Activated CD4-positive, alpha-beta memory T cell treated with anti-CD3 and anti-CD28 coated beads for 36 hours (primary cell): ENCODE results near the gene SEL1L3. TPM values are rescaled to one million over a fixed set of nuclear protein-coding genes. Genes with fewer than 3 reads are reported as not detected.

ENCODE experiments used
- CTCF ChIA-PET: fragments of 350-600 bp; sonication (Branson Sonifier 250); formaldehyde crosslinking; loops from one replicate; lab custom pipeline; 2021; ENCODE audit warnings: antibody characterized with exemption, inconsistent platforms; lab: Charles Lee
- POLR2A ChIA-PET: fragments of 350-600 bp; sonication (Branson Sonifier 250); formaldehyde crosslinking; loops from one replicate; lab custom pipeline; 2021; ENCODE audit warnings: antibody characterized with exemption; lab: Charles Lee
- DNase-seq: peaks from one replicate; pipeline ENCODE4 v3.0.0-alpha.2; 2020
- H3K27ac Mint-ChIP-seq: one replicate; pipeline ENCODE4 v1.8.0; 2021; ENCODE audit warnings: mixed read lengths
- H3K27me3 Mint-ChIP-seq: one replicate; pipeline ENCODE4 v1.8.0; 2021; ENCODE audit warnings: mixed read lengths
- H3K36me3 Mint-ChIP-seq: one replicate; pipeline ENCODE4 v1.8.0; 2021; ENCODE audit warnings: mixed read lengths
- H3K4me1 Mint-ChIP-seq: one replicate; pipeline ENCODE4 v1.8.0; 2021; ENCODE audit warnings: low read depth, mixed read lengths
- H3K4me3 Mint-ChIP-seq: one replicate; pipeline ENCODE4 v1.8.0; 2021; ENCODE audit warnings: mild to moderate bottlenecking, mixed read lengths
- H3K9me3 Mint-ChIP-seq: one replicate; pipeline ENCODE4 v1.8.0; 2021; ENCODE audit warnings: mixed read lengths
- intact Hi-C: fragments of 100-400 bp; cut with micrococcal nuclease; formaldehyde crosslinking; loops from one replicate; pipeline ENCODE4 v1.15.1; 2023
- total RNA-seq, 2 experiments: library from RNA; stranded (reverse); gene quantifications; one replicate each; pipeline ENCODE4 v1.2.3, GENCODE V29; 2021

SEL1L3 gene
- total RNA-seq, 2 experiments from 2014 or later, result 67.1 to 67.7 TPM

- CTCF ChIA-PET, result no interaction called here
- Mint-ChIP-seq H3K27ac (no peak overlapping the region), H3K27me3 (no peaks in the 10 kb centered on the region), H3K4me1 (no peaks in the 10 kb centered on the region), H3K9me3 (no peaks in the 10 kb centered on the region), H3K36me3 (no peaks in the 10 kb centered on the region), H3K4me3 (no peak overlapping the region)
- POLR2A ChIA-PET, result no interaction called here
- DNase-seq, result no peak
- intact Hi-C loops, result no loop called here
These were observed 28.0 kb upstream of the SEL1L3 start for GRCh38 chr4:25890571-25891485.

- H3K4me3 Mint-ChIP-seq, result no peak overlapping the region
- H3K4me1 Mint-ChIP-seq, result no peaks in the 10 kb centered on the region
- DNase-seq, result no peak
- ChIA-PET POLR2A (no interaction called here), CTCF (no interaction called here)
- no peak overlapping the region for H3K27ac Mint-ChIP-seq
- H3K9me3 Mint-ChIP-seq, result no peaks in the 10 kb centered on the region
- intact Hi-C loops, result no loop called here
- no peaks in the 10 kb centered on the region for H3K27me3 Mint-ChIP-seq
- no peaks in the 10 kb centered on the region for H3K36me3 Mint-ChIP-seq
These were observed 27.1 kb upstream of the SEL1L3 start for GRCh38 chr4:25889589-25890503.

DNA sequence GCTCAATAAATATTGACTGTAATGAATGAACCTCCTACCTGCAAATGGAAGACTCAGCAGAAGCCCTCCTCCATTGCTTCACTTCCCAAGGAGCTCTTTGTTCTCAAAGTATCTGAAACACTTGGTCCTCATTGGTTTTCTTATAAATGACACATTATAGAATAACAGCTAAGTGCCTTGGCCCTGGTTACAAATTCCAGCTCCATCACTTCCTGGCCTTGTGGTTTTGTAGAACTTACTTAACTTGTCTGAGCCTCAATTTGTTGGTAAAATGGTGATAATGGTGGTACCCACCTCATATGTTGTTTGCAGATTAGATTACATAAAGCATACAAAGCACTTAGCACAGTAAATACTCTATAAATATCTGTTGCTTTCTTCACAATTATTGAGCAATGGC lies 26.0 kb upstream of the SEL1L3 start:
- POLR2A ChIA-PET, result interaction anchor here (0.6 kb wide), 1 partner anchor 176 kb away, joined by 3 read pairs; no protein-coding TSS in a partner anchor

DNA sequence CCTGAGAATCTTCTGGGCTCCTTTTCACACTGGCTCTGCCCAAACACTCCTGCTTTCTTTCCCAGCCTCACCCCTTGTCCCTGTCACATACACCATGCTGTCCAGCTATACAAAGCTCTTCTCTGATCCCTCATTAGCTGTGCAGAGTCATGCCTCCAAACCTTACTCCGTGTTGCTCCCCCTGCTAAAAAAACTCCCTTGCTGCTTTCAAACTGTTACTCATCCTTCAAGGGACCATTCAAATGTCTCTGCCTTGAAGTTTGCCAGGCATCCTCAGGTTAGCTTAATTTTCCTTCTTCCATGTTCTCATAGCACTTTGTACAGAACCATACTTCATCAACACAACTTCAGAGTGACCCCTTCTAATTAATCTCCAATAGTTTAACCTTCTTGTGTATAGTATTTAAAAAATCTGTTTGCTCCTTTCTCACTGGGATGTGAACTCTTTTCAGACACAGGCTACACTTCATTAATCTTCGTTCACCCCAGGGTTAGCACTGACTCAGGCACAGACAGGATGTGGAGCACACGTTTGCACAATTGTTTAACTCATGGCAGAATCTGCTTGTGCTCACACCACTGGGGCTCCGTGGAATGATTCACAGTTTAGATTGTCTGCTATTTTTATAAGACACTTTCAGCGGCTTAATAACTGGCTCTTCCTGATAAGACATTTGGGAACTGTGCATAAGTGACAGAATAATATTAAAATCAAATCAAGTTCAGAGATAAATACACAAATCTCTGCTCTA lies 21.4 kb upstream of the SEL1L3 start:
- ChIA-PET CTCF (no interaction called here), POLR2A (no interaction called here)
- Mint-ChIP-seq H3K36me3 (peaks cover 4% of the 10 kb centered on the region), H3K9me3 (no peaks in the 10 kb centered on the region), H3K27ac (no peak overlapping the region), H3K4me1 (peaks cover 6% of the 10 kb centered on the region), H3K4me3 (no peak overlapping the region), H3K27me3 (no peaks in the 10 kb centered on the region)
- DNase-seq, result no peak
- intact Hi-C loops, result no loop called here

More for the DNA sequence above, 26.0 kb upstream of the SEL1L3 start:
- CTCF ChIA-PET, result no interaction called here
- Mint-ChIP-seq H3K27ac (no peak overlapping the region), H3K4me3 (no peak overlapping the region), H3K9me3 (no peaks in the 10 kb centered on the region), H3K27me3 (no peaks in the 10 kb centered on the region), H3K4me1 (peaks cover 6% of the 10 kb centered on the region), H3K36me3 (no peaks in the 10 kb centered on the region)
- DNase-seq, result no peak
- intact Hi-C loops, result no loop called here

- H3K27me3 Mint-ChIP-seq, result no peaks in the 10 kb centered on the region
- intact Hi-C loops, result no loop called here
- H3K4me3 Mint-ChIP-seq, result no peak overlapping the region
- no peak overlapping the region for H3K27ac Mint-ChIP-seq
- H3K9me3 Mint-ChIP-seq, result no peaks in the 10 kb centered on the region
- no peak for DNase-seq
- H3K4me1 Mint-ChIP-seq, result peaks cover 6% of the 10 kb centered on the region
- H3K36me3 Mint-ChIP-seq, result peaks cover 4% of the 10 kb centered on the region
- ChIA-PET POLR2A (no interaction called here), CTCF (interaction anchor here (1.3 kb wide), 1 partner anchor 19 kb away, joined by 5 read pairs; no protein-coding TSS in a partner anchor)
These were observed 20.8 kb upstream of the SEL1L3 start for GRCh38 chr4:25883565-25883964.

DNA sequence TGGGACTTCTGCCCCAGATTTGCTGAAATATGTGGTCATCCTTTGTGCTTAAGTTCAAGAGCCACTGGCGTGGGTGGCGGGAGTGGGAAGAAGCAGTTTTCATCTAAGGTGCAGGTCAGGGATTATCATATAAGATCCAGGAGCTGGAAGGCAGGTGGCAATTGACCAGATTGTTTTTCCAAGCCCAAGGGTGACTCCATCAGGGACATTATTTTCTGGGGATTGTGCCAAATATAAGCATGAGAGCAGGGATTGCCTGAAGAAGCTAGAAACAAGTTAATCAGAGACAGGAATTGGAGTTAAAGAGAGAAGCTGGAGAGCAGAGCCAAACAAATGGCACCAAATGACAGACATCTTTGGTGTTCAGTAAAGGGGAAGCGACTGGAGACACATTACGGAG lies 19.4 kb upstream of the SEL1L3 start:
- peaks cover 6% of the 10 kb centered on the region for H3K4me1 Mint-ChIP-seq
- POLR2A ChIA-PET, result no interaction called here
- DNase-seq, result no peak
- H3K27ac Mint-ChIP-seq, result no peak overlapping the region
- intact Hi-C loops, result no loop called here
- H3K36me3 Mint-ChIP-seq, result peaks cover 4% of the 10 kb centered on the region
- CTCF ChIA-PET, result no interaction called here
- no peak overlapping the region for H3K4me3 Mint-ChIP-seq
- no peaks in the 10 kb centered on the region for H3K9me3 Mint-ChIP-seq
- no peaks in the 10 kb centered on the region for H3K27me3 Mint-ChIP-seq

DNA sequence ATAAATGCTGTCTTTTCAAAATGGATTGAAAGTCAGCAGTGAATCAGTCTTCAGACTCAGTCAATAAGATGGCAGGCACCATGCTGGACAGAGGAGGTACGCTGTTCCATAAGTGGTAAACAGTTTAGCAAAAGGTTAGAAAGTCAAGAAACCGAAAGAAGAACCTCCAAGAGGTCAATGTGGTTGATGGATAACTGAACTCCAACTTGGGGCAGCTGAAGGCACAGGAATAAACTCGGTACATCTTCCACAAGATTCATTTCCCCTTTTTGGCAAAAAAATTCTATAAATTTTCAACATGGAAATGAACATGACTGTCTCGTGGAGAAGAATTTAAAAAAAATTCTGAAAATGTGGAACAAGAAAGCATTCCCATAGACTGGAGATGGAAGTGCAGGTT lies 18.4 kb upstream of the SEL1L3 start:
- no peak for DNase-seq
- Mint-ChIP-seq H3K27ac (no peak overlapping the region), H3K4me3 (no peak overlapping the region), H3K9me3 (no peaks in the 10 kb centered on the region), H3K4me1 (peaks cover 6% of the 10 kb centered on the region), H3K27me3 (no peaks in the 10 kb centered on the region), H3K36me3 (peaks cover 4% of the 10 kb centered on the region)
- intact Hi-C loops, result no loop called here
- POLR2A ChIA-PET, result no interaction called here
- CTCF ChIA-PET, result no interaction called here

DNA sequence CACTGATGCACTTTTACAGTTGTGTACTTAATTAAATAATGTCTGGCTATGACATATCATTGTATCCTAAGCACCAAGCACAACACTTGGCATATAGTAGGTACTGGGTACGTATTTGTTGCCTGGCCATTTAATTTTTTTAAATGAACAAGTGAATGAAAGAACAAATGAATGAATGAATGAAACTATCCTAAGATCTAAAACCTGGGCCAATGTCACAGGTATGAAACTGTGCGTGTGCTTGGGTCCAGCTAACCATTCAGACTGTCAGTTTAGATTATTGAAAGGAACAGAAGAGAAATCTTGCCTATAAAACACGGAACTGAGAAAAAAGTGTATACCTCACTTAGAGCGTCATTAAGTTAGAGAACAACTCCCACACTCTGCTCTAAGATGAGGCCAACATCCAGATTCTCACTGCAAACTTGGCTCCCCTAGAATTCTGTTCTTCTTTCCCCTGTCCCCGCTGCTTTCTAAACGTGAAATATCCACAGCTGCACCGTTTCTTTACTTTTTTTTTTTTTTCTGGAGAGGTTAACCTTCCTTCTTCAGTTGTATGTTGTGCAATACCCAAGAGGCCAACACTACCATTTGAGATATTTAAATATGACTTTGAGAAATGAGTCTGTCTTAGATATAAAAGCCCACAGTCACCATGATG lies 17.3 kb upstream of the SEL1L3 start:
- H3K27me3 Mint-ChIP-seq, result no peaks in the 10 kb centered on the region
- DNase-seq, result no peak
- ChIA-PET POLR2A (no interaction called here), CTCF (no interaction called here)
- H3K27ac Mint-ChIP-seq, result no peak overlapping the region
- intact Hi-C loops, result no loop called here
- peaks cover 4% of the 10 kb centered on the region for H3K36me3 Mint-ChIP-seq
- no peaks in the 10 kb centered on the region for H3K9me3 Mint-ChIP-seq
- no peak overlapping the region for H3K4me3 Mint-ChIP-seq
- peaks cover 6% of the 10 kb centered on the region for H3K4me1 Mint-ChIP-seq

GRCh38 chr4:25879587-25879986 lies 16.8 kb upstream of the SEL1L3 start:
- CTCF ChIA-PET, result no interaction called here
- intact Hi-C loops, result no loop called here
- POLR2A ChIA-PET, result no interaction called here
- Mint-ChIP-seq H3K4me1 (peaks cover 6% of the 10 kb centered on the region), H3K27ac (no peak overlapping the region), H3K36me3 (peaks cover 4% of the 10 kb centered on the region), H3K27me3 (no peaks in the 10 kb centered on the region), H3K9me3 (no peaks in the 10 kb centered on the region), H3K4me3 (no peak overlapping the region)
- DNase-seq, result no peak

GRCh38 chr4:25879091-25879584 lies 16.4 kb upstream of the SEL1L3 start:
- Mint-ChIP-seq H3K36me3 (peaks cover 4% of the 10 kb centered on the region), H3K27me3 (no peaks in the 10 kb centered on the region), H3K4me1 (peaks cover 4% of the 10 kb centered on the region), H3K9me3 (no peaks in the 10 kb centered on the region), H3K27ac (no peak overlapping the region), H3K4me3 (no peak overlapping the region)
- ChIA-PET CTCF (no interaction called here), POLR2A (no interaction called here)
- intact Hi-C loops, result no loop called here
- no peak for DNase-seq

DNA sequence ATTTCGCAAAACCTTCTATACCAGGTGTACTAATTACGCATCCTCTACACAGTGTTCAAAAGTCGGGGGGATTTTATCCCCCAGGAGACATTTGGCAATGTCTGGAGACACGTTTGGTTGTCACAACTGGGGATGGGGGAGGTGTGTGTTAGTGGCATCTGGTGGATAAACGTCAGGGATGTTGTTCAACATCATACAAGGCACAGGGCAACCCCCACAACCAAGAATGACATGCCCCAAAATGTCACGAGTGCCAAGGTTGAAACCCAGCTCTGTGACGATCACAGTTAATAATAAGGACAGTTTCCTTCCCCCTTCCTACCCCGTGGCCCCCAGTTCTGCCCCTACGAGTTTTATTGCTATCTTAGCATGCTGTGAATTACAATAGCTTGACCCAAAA lies 15.9 kb upstream of the SEL1L3 start:
- Mint-ChIP-seq H3K4me3 (no peak overlapping the region), H3K27ac (no peak overlapping the region), H3K9me3 (no peaks in the 10 kb centered on the region), H3K4me1 (no peaks in the 10 kb centered on the region), H3K36me3 (peaks cover 4% of the 10 kb centered on the region), H3K27me3 (no peaks in the 10 kb centered on the region)
- ChIA-PET POLR2A (no interaction called here), CTCF (no interaction called here)
- no peak for DNase-seq
- intact Hi-C loops, result no loop called here
